ENCODE measurements around the gene HECW1.

HECW1 gene

DNA sequence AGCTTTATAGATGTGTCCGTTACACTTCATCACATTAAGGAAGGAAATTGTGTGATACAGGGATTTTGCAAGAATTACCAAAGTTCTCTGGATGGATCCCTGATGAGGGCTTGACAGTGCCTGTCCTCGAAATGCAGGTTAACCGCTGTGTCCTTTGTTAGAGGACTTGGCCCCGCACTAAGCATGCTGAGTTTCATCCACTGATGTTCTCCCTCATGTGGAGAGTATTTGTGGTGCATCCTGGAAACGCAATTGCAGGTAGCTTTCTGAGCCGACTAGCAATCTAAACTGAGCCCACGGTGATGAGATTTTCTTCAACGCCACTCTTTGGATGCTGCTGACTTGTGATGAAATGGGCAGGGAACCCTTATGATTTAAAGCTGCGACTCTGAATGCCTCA, 398.6 kb downstream of the HECW1 start:
- no peaks in the 10 kb centered on the region for H3K36me3 ChIP-seq (replicated peaks)
- no peak overlapping the region for H3K27ac ChIP-seq
- TF ChIP-seq CTCF (IDR thresholded peaks at IDR 0.05; ENCODE audit: low read depth, low read length, missing control alignments), result peak; percentile 27
- in situ Hi-C loops (cut with HindIII; ENCODE audit: low pct_ligation_motif_present, low sequenced_read_pairs), result no loop called here
- no peaks in the 10 kb centered on the region for H3K27me3 ChIP-seq (replicated peaks)
- no peak overlapping the region for H3K4me3 ChIP-seq (ENCODE audit: low read depth, low read length)
- DNase-seq, result no peak

GRCh38 chr7:43511769-43512515, 399.5 kb downstream of the HECW1 start:
- Histone ChIP-seq H3K27ac (no peak overlapping the region), H3K4me3 (ENCODE audit: low read depth, low read length) (no peak overlapping the region), H3K27me3 (replicated peaks) (no peaks in the 10 kb centered on the region), H3K36me3 (replicated peaks) (no peaks in the 10 kb centered on the region)
- no peak for TF ChIP-seq CTCF (IDR thresholded peaks at IDR 0.05; ENCODE audit: low read depth, low read length, missing control alignments)
- in situ Hi-C loops (cut with HindIII; ENCODE audit: low pct_ligation_motif_present, low sequenced_read_pairs), result no loop called here
- DNase-seq, result no peak

- H3K27me3 ChIP-seq (replicated peaks), result no peaks in the 10 kb centered on the region
- H3K4me3 ChIP-seq (ENCODE audit: low read depth, low read length), result no peak overlapping the region
- DNase-seq, result no peak
- no peak overlapping the region for H3K27ac ChIP-seq
- in situ Hi-C loops (cut with HindIII; ENCODE audit: low pct_ligation_motif_present, low sequenced_read_pairs), result no loop called here
- no peaks in the 10 kb centered on the region for H3K36me3 ChIP-seq (replicated peaks)
- TF ChIP-seq CTCF (IDR thresholded peaks at IDR 0.05; ENCODE audit: low read depth, low read length, missing control alignments), result no peak
Measured at GRCh38 chr7:43513251-43513650, 400.8 kb downstream of the HECW1 start.

DNA sequence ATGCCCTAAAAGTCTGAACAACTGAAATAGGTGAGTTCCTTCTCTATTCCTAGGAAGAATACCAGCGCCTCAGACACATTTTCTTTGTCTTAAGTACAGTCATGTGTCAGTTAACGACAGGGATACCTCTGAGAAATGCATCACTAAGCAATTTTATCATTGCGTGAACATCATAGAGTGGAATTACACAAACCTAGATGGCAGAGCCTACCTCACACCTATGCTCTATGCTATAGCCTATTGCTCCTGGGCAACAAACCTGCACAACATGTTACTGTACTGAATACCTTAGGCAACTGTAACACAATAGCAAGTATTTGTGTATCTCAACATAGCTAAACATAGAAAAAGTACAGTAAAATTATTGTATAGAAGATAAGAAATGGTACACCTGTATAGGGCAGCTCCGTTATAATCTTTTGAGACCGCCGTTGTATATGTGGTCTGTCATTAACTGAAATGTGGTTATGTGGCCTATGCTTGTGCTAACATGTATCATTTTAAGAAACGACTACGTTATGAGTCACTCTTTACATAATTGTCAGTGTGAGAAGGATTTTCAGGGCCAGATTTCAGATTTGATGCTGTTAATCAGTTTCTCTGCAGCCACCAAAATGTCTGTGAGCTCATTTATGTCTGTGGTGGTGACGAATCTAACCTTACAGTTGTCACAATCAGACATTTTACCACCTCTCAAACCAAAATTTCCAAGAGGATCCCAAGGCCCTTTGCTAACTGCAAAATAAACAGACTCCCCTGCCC, 404.3 kb downstream of the HECW1 start:
- peak; percentile 24 for DNase-seq

DNA sequence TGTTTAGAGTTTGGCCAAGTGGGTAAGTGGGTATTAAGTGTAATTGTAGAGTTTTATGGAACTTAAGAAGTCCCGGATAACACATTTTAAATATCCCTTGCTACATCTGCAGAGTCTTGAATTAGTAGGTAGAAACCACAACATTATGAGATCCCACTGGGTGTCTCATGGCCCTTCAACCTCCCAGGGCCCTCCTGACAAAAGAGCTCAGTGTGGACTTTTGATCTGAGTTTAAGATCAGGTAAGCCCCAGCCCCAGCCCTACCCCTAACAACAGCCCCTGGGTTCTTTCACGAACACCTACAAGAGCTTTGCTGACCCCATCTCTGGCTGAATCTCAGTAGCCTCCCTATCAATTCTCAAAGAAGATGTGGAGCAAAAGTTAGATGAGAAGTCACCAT, 405.0 kb downstream of the HECW1 start:
- Histone ChIP-seq H3K36me3 (replicated peaks) (no peaks in the 10 kb centered on the region), H3K27me3 (replicated peaks) (no peaks in the 10 kb centered on the region), H3K27ac (no peak overlapping the region), H3K4me3 (ENCODE audit: low read depth, low read length) (no peak overlapping the region)
- no peak for DNase-seq
- no peak for TF ChIP-seq CTCF (IDR thresholded peaks at IDR 0.05; ENCODE audit: low read depth, low read length, missing control alignments)
- in situ Hi-C loops (cut with HindIII; ENCODE audit: low pct_ligation_motif_present, low sequenced_read_pairs), result no loop called here

More for the DNA sequence above, 404.3 kb downstream of the HECW1 start:
- Histone ChIP-seq H3K36me3 (replicated peaks) (no peaks in the 10 kb centered on the region), H3K4me3 (ENCODE audit: low read depth, low read length) (no peak overlapping the region), H3K27me3 (replicated peaks) (no peaks in the 10 kb centered on the region), H3K27ac (no peak overlapping the region)
- TF ChIP-seq CTCF (IDR thresholded peaks at IDR 0.05; ENCODE audit: low read depth, low read length, missing control alignments), result no peak
- in situ Hi-C loops (cut with HindIII; ENCODE audit: low pct_ligation_motif_present, low sequenced_read_pairs), result no loop called here

Data from brain microvascular endothelial cell (primary cell).